CD4-positive, alpha-beta T cell treated with Interleukin-15 for 4 hours (primary cell): ENCODE results near the gene SFT2D3.

Source experiments
- DNase-seq: peaks from one replicate; pipeline ENCODE4 v3.0.0-alpha.2; 2020; ENCODE audit warnings: low spot score

The SFT2D3 gene

DNA sequence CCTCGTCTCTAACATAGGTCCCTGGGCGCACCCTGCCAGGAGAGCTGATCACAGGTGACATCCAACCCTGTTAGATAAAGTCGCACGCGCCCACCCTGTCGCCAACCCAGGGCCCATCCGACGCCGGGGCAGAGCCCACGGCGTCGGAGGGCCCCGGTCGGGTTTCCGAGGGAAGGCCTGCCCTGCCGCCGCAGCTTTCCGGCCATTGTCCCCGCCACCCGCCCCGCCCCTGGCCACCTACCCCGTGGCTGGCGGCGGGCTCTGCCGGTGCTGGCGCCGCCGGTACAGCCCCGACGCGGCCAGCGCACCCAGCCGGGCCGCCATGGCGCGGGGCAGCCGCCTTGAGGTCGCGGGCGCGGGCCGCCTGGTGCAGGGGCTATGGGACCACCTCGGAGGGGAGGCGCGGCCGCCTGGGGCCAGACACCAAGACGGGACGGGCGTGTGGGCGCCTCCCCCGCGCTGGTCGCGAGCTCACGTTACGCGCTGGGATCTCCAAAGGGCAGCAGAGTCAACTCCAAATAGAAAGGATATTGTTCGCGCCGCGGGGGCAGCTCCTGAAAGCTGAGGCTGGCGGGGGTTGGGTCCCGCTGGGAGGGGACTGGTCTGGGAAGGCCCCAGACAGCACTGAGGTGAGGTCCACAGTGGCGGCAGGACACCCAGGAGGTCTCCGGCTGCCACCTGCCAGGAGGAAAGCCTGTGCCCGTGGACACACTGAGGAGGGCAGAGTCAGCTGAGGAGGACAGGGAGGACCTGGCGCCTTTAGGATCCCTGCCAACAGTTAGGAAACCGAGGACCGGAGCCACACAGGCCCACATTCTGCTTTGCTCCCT, 37.0 kb upstream of the SFT2D3 start:
- no peak for DNase-seq

DNA sequence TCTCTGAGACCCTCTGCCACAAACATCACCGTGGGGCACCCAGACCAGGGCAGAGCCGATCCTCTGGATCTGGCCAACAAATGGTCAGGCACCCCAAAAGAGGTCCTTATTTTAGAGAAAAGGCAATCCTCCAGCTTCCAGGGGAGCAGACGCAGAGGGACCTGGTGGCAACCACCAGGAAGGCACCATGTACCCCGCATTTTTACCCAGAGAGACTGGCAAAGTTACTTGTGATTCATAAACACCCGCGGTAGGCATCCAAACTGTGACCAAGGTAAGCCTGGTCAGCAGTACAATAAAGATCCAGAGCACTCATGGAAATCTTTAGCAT, 36.4 kb upstream of the SFT2D3 start:
- no peak for DNase-seq

DNA sequence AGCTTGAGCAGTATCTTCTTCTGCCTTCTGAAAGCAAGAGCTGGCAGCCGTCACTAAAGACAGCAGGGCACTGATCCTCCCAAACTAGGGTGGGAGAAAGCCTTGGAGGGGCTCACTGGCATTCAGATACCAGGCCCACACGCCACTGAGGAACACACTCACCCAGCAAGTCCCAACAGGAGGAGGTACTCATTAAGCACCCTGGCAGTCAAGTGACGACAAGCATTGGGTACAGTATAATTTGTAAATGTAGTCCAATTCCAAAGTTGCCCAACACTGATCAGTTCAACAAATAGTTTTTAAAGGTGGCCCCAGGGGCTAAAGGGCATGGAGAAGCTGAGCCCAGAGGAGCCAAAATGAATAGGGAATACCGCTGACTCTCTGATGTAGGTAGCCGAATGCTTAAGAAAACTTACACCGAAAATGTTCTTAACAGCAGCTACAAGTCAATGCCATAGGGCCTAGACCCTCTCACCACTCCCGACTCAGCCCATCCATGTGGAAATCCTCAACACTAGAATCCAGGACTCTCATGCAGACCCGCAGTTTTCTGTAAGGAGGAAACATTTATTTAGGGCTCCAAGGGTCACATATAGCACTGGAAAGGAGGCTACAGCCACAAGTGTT, 35.9 kb upstream of the SFT2D3 start:
- no peak for DNase-seq

DNA sequence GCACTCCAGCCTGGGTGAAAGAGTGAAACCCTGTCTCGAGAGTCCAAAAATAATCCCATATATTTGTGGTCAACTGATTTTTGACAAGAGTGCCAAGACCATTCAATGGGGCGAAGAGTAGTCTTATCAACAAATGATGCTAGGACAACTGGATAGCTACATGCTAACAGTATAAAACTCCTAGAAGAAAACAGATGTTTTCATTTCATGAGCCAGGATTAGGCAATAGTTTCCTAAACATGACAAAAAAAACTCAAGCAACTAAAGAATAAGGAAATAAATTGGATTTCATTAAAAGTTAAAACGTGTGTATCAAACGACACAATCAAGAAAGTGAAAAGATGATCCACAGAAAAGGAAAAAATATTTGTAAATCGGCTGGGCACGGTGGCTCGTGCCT, 32.2 kb upstream of the SFT2D3 start:
- DNase-seq = no peak

DNA sequence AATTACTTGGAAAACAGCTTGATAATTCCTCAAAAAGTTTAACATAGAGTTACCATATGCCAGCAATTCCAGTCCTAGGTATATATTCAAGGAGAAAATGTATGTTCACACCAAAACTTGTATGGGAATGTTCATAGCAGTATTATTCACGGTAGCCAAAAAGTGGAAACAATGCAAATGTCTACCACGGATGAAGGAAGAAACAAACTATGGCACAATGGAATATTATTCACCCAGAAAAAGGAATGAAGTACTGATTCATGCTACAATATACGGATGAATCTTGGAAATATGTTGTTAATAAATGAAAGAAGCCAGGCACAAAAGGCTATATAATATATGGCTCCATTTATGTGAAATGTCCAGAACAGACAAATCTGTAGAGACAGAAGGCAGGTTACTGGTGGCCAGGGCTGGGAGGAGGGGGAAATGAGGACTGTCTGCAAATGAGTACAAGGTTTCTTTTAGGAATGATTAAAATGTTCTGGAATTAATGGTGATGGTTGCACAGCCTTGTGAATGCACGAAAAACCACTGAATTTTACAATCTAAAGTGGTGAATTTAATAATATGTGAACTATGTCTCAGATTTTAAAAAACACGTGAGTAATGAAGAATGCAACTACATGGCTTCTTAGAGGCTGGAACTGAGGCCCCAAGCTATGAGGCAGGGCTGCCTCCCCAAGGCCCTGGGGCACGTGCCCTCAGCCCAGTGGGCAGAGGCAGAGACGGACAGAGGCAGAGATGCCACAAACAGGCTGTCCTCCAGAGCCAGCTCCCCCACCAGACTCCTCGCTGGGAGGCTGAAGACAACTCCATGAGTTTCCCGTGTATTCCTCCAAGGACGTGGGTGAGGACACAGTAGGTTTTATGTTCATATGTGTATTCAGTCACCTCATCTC, 31.0 kb upstream of the SFT2D3 start:
- no peak for DNase-seq

DNA sequence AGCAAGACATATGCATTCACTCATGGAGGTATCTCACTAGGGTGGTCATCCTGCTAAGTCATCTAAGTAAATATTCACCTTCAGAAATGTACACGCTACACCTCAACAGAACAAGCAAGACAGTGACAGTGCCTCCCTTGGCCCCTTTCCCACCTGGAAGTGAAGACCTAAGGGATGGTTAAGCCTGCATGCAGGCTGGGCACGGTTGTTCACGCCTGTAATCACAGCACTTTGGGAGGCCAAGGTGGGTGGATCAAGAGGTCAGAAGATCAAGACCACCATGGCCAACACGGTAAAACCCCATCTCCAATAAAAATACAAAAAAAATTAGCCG, 30.4 kb upstream of the SFT2D3 start:
- no peak for DNase-seq

DNA sequence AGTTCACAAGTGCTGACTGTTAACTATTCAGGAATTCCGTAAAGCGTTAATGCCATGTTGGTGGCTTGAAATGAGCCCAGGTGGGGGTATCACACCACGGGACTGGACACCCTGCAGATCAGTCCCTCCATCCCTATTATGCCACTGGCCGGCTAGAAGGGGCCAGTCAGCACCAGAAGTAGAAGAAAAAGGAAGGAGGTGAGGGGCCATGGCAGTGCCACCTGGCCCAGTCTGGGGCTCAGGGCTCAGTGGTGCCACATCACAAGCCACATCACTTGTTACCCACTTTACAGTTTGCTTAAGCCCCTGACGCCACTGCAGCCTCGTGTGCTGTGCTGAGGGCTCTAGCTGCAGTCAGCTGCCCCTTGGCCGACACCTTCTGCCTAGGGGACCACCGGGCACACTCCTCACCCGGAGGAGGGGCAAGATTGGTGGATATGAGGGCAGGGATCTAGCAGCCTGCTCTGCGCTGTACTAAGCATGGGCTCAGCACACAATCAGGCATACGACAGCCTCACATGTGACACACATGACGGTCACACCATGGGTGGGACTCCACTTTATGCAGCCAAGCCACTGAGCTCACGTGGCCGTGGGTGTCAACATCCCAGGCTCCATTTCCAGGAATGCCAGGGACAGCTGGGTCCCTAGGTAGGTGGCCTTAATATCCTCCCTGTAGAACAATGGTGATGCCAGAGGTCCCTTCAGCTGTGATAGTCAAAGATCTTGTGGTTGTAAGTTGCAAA, 29.6 kb upstream of the SFT2D3 start:
- no peak for DNase-seq

DNA sequence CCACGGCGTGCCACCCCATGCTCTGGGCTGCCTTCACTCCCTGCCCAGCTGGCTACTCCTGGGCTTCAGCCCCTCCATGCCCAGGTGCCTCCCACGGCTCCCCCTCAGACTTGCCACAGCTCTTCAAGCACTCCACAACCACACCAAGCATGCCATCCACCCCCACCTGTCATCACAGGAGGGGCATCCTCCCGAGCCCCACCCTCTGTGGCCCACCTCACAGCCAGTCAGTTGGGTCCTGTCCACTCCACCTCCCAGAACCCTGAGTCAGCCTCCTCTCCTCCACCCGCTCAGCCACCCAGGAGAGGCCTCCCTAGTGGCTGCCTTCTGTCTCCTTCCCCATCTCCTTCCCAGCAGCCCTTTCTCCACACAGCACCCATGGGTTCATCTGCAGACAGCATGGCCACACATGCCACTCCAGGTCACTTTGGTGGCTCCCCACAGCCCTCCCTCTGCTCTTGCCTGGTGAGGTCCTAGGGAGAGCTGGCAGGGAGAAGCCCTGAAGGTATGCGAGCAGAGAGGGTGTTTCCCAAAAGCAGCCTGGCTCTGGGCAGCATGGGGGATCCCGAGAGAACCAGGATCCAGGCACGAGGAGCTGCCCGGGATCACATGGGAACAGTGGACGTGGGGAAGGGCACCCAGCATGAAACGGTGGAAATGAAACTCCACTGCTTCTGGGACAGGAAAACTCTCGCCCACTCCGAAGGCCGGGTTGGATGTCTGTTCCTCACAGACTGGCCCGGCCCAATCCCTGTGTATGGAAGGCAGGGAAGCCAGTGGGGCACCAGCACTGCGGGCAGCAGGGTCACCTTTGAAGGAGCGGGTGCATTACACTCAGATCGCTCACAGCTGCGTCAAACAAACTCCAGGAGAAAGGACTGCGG, 28.7 kb upstream of the SFT2D3 start:
- no peak for DNase-seq

DNA sequence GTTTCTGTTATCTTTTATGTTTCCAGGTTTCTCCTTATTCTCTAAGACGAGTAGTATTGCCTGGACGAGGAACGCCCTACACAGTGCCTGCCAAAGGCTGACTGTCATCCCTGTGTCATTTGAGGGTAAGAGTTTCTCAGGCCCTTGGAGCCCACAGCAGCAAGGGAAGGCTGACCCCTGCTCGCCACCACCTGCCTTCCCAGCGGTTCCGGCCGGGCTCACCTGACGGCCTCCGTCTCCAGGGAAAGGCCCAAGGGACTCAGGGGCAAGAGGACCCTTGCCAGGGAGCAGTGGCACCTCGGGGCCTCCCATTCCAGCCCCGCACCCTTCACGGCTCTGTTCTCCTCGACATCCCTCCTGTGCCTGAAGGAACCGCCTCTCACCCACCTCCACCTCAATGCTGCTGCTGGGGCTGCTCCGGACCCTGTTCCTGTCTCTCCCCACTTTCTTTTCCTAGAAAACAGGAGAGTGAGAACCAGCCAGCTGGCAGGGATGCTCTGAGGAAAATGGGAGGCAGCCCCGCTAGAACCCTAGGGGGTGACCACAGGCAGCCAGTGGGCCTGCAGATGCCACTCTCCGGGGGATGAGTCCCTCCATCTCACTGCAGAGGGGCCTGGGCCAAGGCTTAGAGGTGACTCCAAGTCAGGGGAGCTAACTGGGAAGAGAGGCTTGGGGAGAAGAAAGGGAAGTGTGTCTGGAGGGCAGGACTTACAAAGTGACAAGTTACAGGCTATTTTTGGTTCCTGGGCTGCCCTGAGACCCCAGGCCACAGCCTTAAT, 27.8 kb upstream of the SFT2D3 start:
- DNase-seq = no peak

DNA sequence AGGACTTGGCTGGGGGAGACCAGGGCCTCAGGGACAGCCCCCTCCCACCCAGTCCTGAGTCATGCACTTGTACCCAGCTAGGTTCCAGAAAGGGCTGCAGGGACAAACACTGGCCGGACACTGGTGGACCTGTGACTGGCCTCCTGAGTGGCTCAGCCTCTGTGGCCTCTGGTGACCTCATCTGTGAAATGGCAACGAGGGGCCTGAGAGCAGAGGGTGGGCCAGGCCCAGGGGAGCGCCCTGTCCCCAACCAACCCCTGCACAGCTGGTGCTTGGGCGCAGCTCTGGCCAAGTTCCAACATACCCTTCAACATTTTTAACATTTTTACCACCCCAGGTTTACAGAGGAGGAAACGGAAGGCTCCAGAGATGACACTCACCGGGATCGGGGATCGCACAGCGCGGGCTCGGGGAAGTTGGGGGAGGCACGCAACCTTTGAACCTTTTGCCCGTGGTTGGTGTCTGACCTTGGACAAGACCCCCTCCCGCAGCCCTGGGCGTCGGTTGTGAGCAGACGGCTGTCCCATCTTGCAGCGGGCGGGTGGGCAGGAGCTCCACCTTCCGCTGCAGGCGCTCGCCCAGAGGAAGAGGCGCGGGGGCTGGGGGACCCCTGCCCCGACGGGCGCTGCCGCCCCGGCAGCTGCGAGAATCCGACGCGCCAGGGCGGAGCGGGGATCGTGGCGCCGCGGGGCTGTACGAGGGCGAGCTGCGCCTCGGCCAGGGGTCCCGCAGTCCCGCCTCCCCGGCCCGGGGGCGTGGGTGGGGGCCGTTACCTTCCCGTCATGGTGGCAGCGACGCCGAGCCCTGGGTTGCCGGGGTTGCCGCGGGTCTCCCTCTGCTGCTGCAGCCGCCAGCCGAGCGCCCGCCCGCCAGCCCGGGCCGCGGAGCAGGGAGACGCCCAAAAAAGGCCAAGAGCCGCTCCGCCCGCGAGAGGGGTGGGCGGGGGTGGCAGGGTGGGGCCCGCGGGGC, 26.8 kb upstream of the SFT2D3 start:
- no peak for DNase-seq

DNA sequence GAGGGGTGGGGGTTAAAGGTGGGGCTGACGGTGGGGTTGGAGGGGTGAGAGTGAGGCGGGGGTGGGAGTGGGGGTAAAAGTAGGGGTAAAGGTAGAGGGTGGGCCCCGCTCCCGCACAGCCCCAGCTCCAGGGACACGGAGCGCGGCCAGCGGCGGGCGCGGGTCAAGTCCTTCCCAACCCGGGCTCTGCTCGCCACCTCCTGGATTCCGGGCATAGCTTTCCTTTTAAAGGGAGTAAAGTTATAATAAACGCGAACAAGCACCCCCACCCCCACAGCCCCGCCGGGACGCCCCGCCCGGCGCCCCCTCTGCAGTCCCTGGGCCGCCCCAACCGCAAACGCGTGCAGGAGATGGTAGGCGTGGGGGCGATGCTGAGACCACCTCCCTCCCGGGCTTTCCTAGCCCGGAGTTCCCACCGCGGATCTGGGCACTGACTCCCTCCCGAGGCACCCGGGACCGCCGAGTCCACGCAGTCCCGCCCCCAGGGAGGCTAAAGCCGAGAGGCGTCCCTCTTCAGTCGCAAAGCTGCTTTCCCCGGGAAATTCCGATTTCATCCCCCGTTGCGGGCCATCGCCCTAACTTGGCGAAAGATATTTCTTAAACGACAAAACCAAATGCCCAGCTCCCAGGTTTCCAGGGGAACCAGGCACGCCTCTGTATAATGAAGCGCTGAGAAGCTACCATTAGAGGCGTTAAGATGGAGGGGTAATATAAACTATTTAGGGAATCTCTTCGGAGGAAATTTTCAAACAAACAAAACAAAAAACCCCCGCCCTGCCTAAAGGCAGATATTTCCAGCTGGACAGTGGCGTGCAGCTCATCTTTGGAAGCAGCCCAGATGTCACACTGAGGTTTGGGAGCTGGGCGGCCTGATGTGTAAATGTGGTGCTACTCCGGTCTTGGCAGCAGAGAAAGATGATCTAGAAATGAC, 25.7 kb upstream of the SFT2D3 start, which contains the start of gene LIMS2:
Gene LIMS2 (minus strand): TSS at position 200 of the 931 bp plus-strand sequence. CDS start 506 bp downstream, outside the sequence.
- DNase-seq = no peak

DNA sequence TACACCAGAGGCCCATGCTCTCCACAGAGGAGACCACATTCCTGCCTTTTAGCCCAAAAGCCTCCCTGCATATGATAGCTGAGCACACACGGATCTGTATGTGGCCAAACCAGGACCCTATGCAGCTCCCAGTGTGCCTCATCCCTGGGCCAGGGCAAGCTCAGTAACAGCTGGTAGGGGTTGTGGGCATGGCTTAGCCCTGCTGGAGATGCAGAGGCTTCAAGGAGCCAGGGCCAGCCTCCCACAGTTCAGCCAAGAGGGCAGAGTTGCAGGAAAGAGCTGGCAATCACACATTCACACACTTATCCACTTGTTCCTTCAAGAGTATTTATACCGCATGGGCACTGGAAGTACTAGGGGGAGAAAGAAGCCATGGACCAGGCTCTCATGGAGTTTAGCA, 24.4 kb upstream of the SFT2D3 start:
- no peak for DNase-seq

DNA sequence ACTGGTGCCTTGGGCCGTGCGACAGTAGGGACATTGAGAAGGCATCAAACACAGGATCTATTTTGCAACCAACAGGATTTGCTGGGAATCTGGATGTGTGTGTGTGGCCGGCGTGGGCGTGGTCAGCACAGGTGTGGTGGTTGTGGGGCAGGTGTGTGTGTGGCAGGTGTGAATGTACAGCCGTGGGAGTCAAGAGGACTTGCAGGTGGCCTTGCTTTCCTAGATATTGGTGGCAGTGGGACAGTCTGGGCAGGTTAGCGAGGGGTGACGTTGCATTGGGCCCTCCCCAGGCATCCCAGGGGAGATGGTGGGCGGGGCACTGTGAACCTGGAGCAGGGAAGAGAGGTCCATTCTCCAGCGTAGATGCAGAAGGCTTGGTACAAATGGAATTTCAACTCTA, 22.8 kb upstream of the SFT2D3 start:
- no peak for DNase-seq

DNA sequence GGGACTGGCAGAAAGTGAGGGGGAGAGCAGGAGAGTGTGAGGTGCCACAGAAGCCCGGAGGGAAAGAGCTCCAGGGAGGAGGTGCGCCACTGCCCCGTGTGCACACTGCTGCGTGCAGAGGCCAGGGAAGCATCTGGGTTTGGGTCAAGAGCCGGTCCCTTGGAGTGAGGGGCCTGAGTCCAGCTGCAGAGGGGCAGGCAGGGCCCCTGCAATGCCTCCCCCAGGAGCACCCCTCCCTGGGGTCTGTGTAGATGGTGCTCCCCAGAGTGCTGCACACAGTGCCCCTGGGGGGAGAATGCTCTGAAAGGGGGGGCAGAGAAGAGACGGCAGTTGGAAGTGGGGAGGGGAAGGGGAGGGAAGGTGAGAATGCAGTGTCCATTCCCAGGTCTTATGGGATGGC, 22.3 kb upstream of the SFT2D3 start:
- DNase-seq = no peak

DNA sequence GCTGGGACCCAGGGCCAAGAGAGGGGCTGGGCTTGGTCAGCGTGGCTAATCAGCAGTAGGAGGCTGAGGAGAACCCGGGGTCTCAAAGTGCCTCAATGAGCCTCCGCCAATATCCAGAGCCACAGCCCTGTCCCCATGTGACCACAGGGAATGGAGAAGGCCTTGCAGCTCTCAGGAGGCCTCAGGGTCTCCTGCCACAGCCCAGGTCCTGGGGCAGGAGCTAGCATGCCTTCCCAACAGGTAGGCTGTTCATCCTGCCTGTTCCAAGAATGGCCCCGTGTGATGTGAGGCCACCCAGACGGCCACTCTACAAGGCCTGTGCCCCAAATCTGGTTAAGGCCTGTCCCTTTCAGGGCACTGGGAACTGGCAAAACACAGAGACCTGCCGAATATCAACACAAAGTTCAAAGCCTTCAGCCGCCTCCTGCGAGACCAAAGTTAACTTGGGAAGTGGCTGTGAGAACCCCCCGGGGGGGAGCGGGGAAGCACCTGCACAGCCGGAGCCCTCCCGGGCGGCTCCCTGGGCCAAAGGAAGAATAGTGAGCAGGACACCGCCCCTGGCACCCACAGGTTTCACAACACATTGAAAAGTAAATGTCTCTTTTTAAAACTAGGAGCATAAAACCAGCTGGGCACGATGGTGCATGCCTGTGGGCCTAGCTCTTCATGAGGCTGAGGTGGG, 21.5 kb upstream of the SFT2D3 start:
- no peak for DNase-seq

DNA sequence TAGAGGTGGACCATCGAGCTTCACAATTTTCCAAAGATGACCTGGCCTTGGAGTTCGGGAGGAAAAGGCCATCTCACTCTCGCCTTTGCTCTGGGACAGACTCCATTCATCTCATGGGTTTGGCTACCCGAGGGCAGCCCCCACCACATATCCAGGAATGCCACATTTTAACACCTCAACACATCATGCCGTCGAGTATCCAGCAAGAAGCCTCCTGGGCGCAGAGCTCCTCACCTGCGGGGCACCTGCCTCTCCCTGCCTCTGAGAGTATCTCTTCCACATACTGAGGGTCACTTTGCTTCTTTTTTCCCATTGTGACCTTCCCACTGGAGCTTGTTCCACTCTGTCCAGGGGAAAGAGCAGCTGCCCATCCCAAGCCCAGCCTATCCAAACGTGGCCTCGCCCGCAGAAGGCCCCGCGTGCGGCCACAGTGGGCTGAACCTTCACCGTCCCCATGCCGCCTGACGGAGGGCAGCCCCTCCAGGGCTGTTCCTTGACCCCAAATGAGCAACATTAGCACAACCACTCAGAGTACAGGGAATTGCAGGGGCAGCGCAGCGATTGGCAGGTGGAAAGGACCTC, 20.5 kb upstream of the SFT2D3 start:
- no peak for DNase-seq

DNA sequence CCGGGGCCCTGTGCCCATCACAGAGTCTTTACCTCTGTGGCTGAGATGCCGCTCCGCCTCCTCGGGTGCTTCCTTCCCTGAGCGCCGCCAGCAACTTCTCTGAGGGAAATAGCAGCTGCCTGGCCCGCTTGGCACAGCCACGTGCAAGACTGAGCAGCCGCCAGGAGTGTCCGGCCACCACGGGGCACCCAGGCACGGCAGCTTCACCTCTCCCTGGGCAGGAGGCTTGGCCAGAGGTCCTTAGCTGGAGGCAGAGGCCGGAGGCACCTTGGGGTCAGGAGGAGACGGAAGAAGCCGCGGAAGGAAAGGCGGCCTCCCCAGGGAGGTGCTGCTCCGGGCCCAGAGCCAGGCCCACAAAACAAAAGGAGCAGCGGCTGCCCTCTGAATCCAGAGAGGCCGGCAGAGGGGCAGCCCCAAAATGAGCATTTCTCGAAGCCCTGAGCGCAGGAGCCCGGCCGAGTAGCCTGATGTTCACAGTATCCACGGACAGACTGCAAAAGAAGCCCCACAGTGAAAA, 20.0 kb upstream of the SFT2D3 start:
- no peak for DNase-seq
